H1 (cell line): ENCODE measurements around the gene CALR. TPM values are rescaled to one million over a fixed set of nuclear protein-coding genes. Genes with fewer than 3 reads are reported as not detected.

Experiments
- CTCF ChIA-PET: fragments of 300-600 bp; sonication (Branson Sonifier 250); formaldehyde crosslinking; loops from one replicate; lab custom pipeline; 2021; ENCODE audit not compliant: partially characterized antibody; lab: Charles Lee
- POLR2A ChIA-PET: fragments of 300-600 bp; sonication (Branson Sonifier 250); formaldehyde crosslinking; loops from one replicate; lab custom pipeline; 2021; ENCODE audit warnings: inconsistent platforms; ENCODE audit not compliant: partially characterized antibody; lab: Charles Lee
- DNase-seq, 2 experiments: peaks; one replicate each; pipeline versions ENCODE4 v3.0.0 to v3.0.0-alpha.2; 2010 to 2022; ENCODE audit warnings: low spot score in 2 of 2, low read depth in 1 of 2, mixed read lengths in 1 of 2
- FAIRE-seq: peaks from 2 replicates; lab custom pipeline; 2011; peaks lifted over from hg19 to GRCh38; lab: Jason Lieb, UNC
- H2AFZ ChIP-seq: 2 replicates; pipeline ENCODE4 v1.8.1; 2012; ENCODE audit warnings: low read length, inconsistent platforms
- H2AK5ac ChIP-seq: 2 replicates; pipeline ENCODE4 v1.6.1; 2013; ENCODE audit warnings: low read depth, low read length
- H2BK120ac ChIP-seq: replicated peaks from 2 replicates; pipeline ENCODE3; 2013; ENCODE audit warnings: low read depth, low read length, inconsistent platforms
- H2BK12ac ChIP-seq: 2 replicates; pipeline ENCODE4 v1.6.1; 2013; ENCODE audit warnings: low read depth, low read length
- H2BK15ac ChIP-seq: 2 replicates; pipeline ENCODE4 v1.6.1; 2013; ENCODE audit warnings: low read length
- H2BK20ac ChIP-seq: 2 replicates; pipeline ENCODE4 v1.6.1; 2013; ENCODE audit warnings: low read length
- H2BK5ac ChIP-seq: 2 replicates; pipeline ENCODE4 v1.6.1; 2013; ENCODE audit warnings: low read depth, low read length
- H3K14ac ChIP-seq: 2 replicates; pipeline ENCODE4 v1.6.1; 2013; ENCODE audit warnings: inconsistent platforms; ENCODE audit not compliant: insufficient read length
- H3K18ac ChIP-seq: 2 replicates; pipeline ENCODE4 v1.6.1; 2013; ENCODE audit warnings: low read length; ENCODE audit errors: extremely low read depth
- H3K23ac ChIP-seq: 2 replicates; pipeline ENCODE4 v1.6.1; 2013; ENCODE audit warnings: inconsistent platforms; ENCODE audit not compliant: insufficient read length
- H3K23me2 ChIP-seq: 2 replicates; pipeline ENCODE4 v1.6.1; 2013; ENCODE audit warnings: low read depth, low read length
- H3K27ac ChIP-seq: 2 replicates; pipeline ENCODE4 v1.6.1; 2011; ENCODE audit warnings: low read depth, low read length, inconsistent platforms
- H3K27me3 ChIP-seq, 4 experiments: replicated peaks in 1 of 4; 1 replicate in 1 of 4; 2 replicates in 3 of 4; pipeline versions ENCODE4 v1.6.1 to v1.8.1; 2011 to 2013; ENCODE audit warnings: low read length in 3 of 4, mild to moderate bottlenecking in 3 of 4, inconsistent platforms in 2 of 4, mixed read lengths in 2 of 4, moderate library complexity in 1 of 4; ENCODE audit not compliant: control insufficient read depth in 3 of 4, insufficient read depth in 3 of 4; ENCODE audit errors: extremely low read depth in 1 of 4
- H3K36me3 ChIP-seq, 4 experiments: 2 replicates each; pipeline versions ENCODE4 v1.6.1 to v1.8.1; 2011 to 2013; ENCODE audit warnings: mild to moderate bottlenecking in 4 of 4, low read length in 3 of 4, moderate library complexity in 2 of 4, control low read depth in 1 of 4, inconsistent platforms in 1 of 4; ENCODE audit not compliant: insufficient read depth in 4 of 4, control insufficient read depth in 2 of 4
- H3K4ac ChIP-seq: replicated peaks from 2 replicates; pipeline ENCODE3; 2013; ENCODE audit warnings: low read length, low read depth, mixed read lengths, inconsistent platforms; ENCODE audit not compliant: insufficient read length
- H3K4me1 ChIP-seq, 4 experiments: replicated peaks in 1 of 4; 1 replicate in 1 of 4; 2 replicates in 3 of 4; pipeline versions ENCODE4 v1.6.1 to v1.8.1; 2011 to 2013; ENCODE audit warnings: low read length in 3 of 4, inconsistent platforms in 2 of 4, mixed read lengths in 1 of 4; ENCODE audit not compliant: insufficient read depth in 4 of 4, control insufficient read depth in 3 of 4
- H3K4me2 ChIP-seq, 2 experiments: 2 replicates each; pipeline versions ENCODE4 v1.6.1 to v1.8.1; 2011 to 2013; ENCODE audit warnings: low read depth in 2 of 2, low read length in 2 of 2, control low read depth in 1 of 2, inconsistent platforms in 1 of 2, mild to moderate bottlenecking in 1 of 2; ENCODE audit not compliant: insufficient read depth in 1 of 2
- H3K4me3 ChIP-seq, 4 experiments: fragments of 200-600, 300-600 bp in 1 of 4; sonication (generic), shearing (Covaris generic), sonication (Bioruptor Twin) in 1 of 4; 2 replicates each; pipeline versions ENCODE4 v1.5.1 to v1.8.1; 2011 to 2016; ENCODE audit warnings: low read length in 4 of 4, low read depth in 3 of 4, control low read depth in 2 of 4, inconsistent platforms in 2 of 4, mild to moderate bottlenecking in 2 of 4, mixed read lengths in 1 of 4, moderate library complexity in 1 of 4; ENCODE audit not compliant: insufficient read depth in 2 of 4; ENCODE audit errors: extremely low read depth in 1 of 4
- H3K56ac ChIP-seq: replicated peaks from 2 replicates; pipeline ENCODE3; 2013; ENCODE audit warnings: low read depth, mild to moderate bottlenecking, mixed read lengths, low read length, inconsistent platforms; ENCODE audit not compliant: insufficient read length
- H3K79me1 ChIP-seq: 2 replicates; pipeline ENCODE4 v1.6.1; 2013; ENCODE audit warnings: low read depth, low read length, control low read depth
- H3K79me2 ChIP-seq, 2 experiments: 2 replicates each; pipeline versions ENCODE4 v1.6.1 to v1.8.1; 2012 to 2013; ENCODE audit warnings: low read length in 2 of 2, mild to moderate bottlenecking in 2 of 2, inconsistent platforms in 1 of 2; ENCODE audit not compliant: insufficient read depth in 2 of 2, control insufficient read depth in 1 of 2
- H3K9ac ChIP-seq, 4 experiments: replicated peaks in 1 of 4; 1 replicate in 1 of 4; 2 replicates in 3 of 4; pipeline versions ENCODE4 v1.6.1 to v1.8.1; 2011 to 2013; ENCODE audit warnings: low read depth in 3 of 4, low read length in 3 of 4, control low read depth in 2 of 4, mild to moderate bottlenecking in 2 of 4, moderate library complexity in 2 of 4, inconsistent platforms in 1 of 4; ENCODE audit errors: extremely low read depth in 1 of 4
- H3K9me3 ChIP-seq, 2 experiments: 2 replicates each; pipeline versions ENCODE4 v1.6.1 to v1.8.1; 2012 to 2013; ENCODE audit warnings: mild to moderate bottlenecking in 2 of 2, moderate library complexity in 2 of 2, control low read depth in 1 of 2, inconsistent platforms in 1 of 2, low read depth in 1 of 2, low read length in 1 of 2, mixed read lengths in 1 of 2; ENCODE audit not compliant: insufficient read depth in 2 of 2
- H4K20me1 ChIP-seq, 2 experiments: replicated peaks in 1 of 2; 2 replicates each; pipeline versions ENCODE3 to v1.8.1; 2011 to 2013; ENCODE audit warnings: inconsistent platforms in 2 of 2, low read length in 2 of 2, mild to moderate bottlenecking in 1 of 2; ENCODE audit not compliant: insufficient read depth in 2 of 2, control insufficient read depth in 1 of 2
- H4K5ac ChIP-seq: 2 replicates; pipeline ENCODE4 v1.6.1; 2013; ENCODE audit warnings: low read length, low read depth, mixed read lengths, inconsistent platforms; ENCODE audit not compliant: insufficient read length
- H4K8ac ChIP-seq: 2 replicates; pipeline ENCODE4 v1.8.0; 2013; ENCODE audit warnings: mild to moderate bottlenecking, moderate library complexity, low read length, inconsistent platforms; ENCODE audit not compliant: insufficient read depth; ENCODE audit errors: extremely low read depth
- H4K91ac ChIP-seq: replicated peaks from 2 replicates; pipeline ENCODE3; 2013; ENCODE audit warnings: low read length, mixed read lengths, inconsistent platforms; ENCODE audit not compliant: insufficient read length
- CREB1 ChIP-seq: IDR thresholded peaks from 2 replicates; pipeline ENCODE4 v1.6.1; 2012; ENCODE audit warnings: inconsistent platforms
- RAD21 ChIP-seq, 2 experiments: IDR thresholded peaks in 1 of 2; conservative IDR thresholded peaks in 1 of 2; 2 replicates each; pipeline ENCODE4 v1.6.1; 2011; ENCODE audit warnings: low read depth in 2 of 2, low read length in 2 of 2, improper control_type of control experiment in 1 of 2, inconsistent platforms in 1 of 2, mild to moderate bottlenecking in 1 of 2, moderate library complexity in 1 of 2
- RXRA ChIP-seq: IDR thresholded peaks from 2 replicates; pipeline ENCODE4 v1.6.1; 2011; ENCODE audit warnings: low read depth, mild to moderate bottlenecking, low read length, moderate library complexity; ENCODE audit not compliant: insufficient read depth
- SAP30 ChIP-seq: fragments of 300-600 bp; sonication (generic); IDR thresholded peaks from 2 replicates; pipeline ENCODE4 v1.7.1; 2012; ENCODE audit warnings: low read length, moderate library complexity, mild to moderate bottlenecking, inconsistent platforms; ENCODE audit not compliant: insufficient read depth, insufficient replicate concordance
- whole genome bisulfite sequencing, 2 experiments: shearing (Covaris generic) in 1 of 2; methylation state at CpG; one replicate each; pipeline versions ENCODE4 v1.1.6 to v1.1.7; 2013 to 2015; ENCODE audit warnings: low lambda C conversion rate in 2 of 2, mixed read lengths in 2 of 2, inconsistent platforms in 1 of 2, low coverage in 1 of 2, missing lambda C conversion rate in 1 of 2; ENCODE audit not compliant: insufficient replicate concordance in 2 of 2, insufficient coverage in 1 of 2, insufficient read length in 1 of 2; ENCODE audit errors: extremely low coverage in 1 of 2, missing lambda C conversion rate in 1 of 2; 5-methylcytosine and 5-hydroxymethylcytosine counted together
- polyA plus RNA-seq, 7 experiments: library from polyadenylated mRNA; depleted of rRNA in 3 of 7; stranded (reverse) in 5 of 7; unstranded in 2 of 7; fragments of >200 nt in 5 of 7; fragments of 200-250 nt in 2 of 7; gene quantifications; 1 replicate in 5 of 7; 2 replicates in 1 of 7; 4 replicates in 1 of 7; pipeline versions ENCODE4 v1.2.1 to v1.2.3, GENCODE V29; 2011 to 2013; ENCODE audit warnings: missing spikeins in 2 of 7, mixed read lengths in 2 of 7
- total RNA-seq: library from RNA; stranded (reverse); fragmentation: NEBNext Ultra II Directional; extraction: Animal tissue kit (Norgen Biotek cat#: 25700); gene quantifications from 2 replicates; pipeline ENCODE4 v1.2.1, GENCODE V29; 2021

Gene CALR
- total and polyA plus RNA-seq, 2 of the 8 experiments (the other 6 are each of a cell fraction or from before 2014, with no cell fraction given): 591 to 1,155 TPM

DNA sequence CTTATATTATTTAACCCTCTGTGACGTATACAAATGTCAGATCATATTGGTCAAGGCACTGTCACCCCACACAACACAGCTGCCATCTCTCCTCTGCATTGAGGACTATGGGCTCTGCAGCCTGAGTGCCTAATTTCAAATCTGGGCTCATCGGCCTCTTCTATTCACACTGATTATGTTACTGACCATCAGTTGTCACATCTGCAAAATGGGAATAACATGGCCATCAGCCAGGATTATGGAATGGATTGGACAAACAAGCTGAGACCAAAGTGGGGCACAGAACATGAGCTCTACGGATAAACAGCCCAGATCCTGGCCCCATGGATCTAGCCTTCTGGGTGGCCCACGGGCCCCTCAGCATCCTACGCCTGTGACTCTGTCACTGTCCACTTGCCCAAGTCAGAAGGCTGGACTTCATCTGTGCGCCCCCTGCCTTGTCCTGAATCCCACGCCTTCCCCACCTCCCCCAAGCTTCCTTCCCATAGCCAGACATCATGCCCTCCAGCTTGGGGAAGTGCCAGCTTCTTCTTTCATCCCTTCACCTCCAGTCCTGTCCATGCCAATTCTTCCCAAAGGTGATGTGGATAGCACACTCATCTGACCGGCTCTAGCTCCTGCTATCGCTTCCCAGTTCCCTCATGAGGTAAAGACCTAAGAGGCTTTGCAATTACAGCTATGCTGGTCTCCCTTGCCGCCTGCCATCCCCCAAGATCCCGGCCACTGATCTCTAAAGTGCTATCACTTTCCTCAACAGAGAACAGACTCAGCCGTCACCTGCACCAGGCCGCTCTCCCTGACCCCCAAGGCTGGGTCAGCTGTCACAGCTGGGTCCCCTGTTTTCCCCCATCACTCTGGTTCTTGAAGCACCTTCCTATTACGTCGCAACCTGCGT, 5.8 kb upstream of the CALR start:
- no peaks in the 10 kb centered on the region for H3K9me3 ChIP-seq
- no peak overlapping the region for H2AFZ ChIP-seq
- peaks cover 12% of the 10 kb centered on the region for H3K79me1 ChIP-seq
- 38% methylated on average over 16 of the region's 16 CpGs; no CpG with 5 or more reads in 1 of the 2 experiments for WGBS, 2 experiments
- ChIA-PET CTCF (interaction anchor here (0.5 to 1.8 kb wide), 11 partner anchors 9 to 323 kb away, joined by 3 to 6 read pairs (median 3); no protein-coding TSS in a partner anchor), POLR2A (interaction anchor here (0.7 to 7.4 kb wide), 28 partner anchors 9 to 840 kb away, joined by 3 to 58 read pairs (median 3); partner anchors contain the start of genes GADD45GIP1, GCDH, KLF1 and RAD23A)
- no peak overlapping the region for H2BK20ac ChIP-seq
- H3K56ac ChIP-seq: no peak overlapping the region
- no peak overlapping the region for H2BK15ac ChIP-seq
- H3K4ac ChIP-seq: no peak overlapping the region
- peaks cover 13 to 33% (median 20%) of the 10 kb centered on the region in 4 experiments for H3K36me3 ChIP-seq
- peak overlapping the region; percentile 54 for H4K8ac ChIP-seq
- H2AK5ac ChIP-seq: peak overlapping the region; percentile 17; the same call in 1 of the 2 replicates
- peaks cover 0 to 13% (median 7%) of the 10 kb centered on the region in 4 experiments; a peak in 4 of 7 replicates for H3K4me1 ChIP-seq
- 0 out of 2 replicates have a peak overlapping the region, but pooled peaks have one; percentile 65 for H3K18ac ChIP-seq
- no peak overlapping the region for H3K14ac ChIP-seq
- peak overlapping the region; percentile 5 for H4K91ac ChIP-seq
- TF ChIP-seq SAP30: peak; percentile 50
- TF ChIP-seq CREB1: no peak
- TF ChIP-seq RXRA: no peak
- TF ChIP-seq RAD21 (IDR thresholded peaks at IDR 0.05 in 1 of 2, conservative IDR thresholded peaks at IDR 0.05 in 1 of 2; ENCODE audit: low read depth in 2 of 2, low read length in 2 of 2): no peak
- H2BK120ac ChIP-seq: no peak overlapping the region
- H3K79me2 ChIP-seq: peaks cover 10 to 27% of the 10 kb centered on the region in 2 experiments
- no peak overlapping the region for H3K23ac ChIP-seq
- H3K23me2 ChIP-seq: peaks cover 8% of the 10 kb centered on the region; the same call in 1 of the 2 replicates
- no peak overlapping the region for H4K5ac ChIP-seq
- H3K9ac ChIP-seq: peak overlapping the region; percentile 83 to 90 (median 87)
- peaks cover 3 to 8% of the 10 kb centered on the region in 2 experiments for H4K20me1 ChIP-seq
- DNase-seq: no peak
- peak overlapping the region; percentile 88 to 94 for H3K4me2 ChIP-seq
- H3K4me3 ChIP-seq: peak overlapping the region; percentile 80 to 100 (median 97)
- H2BK5ac ChIP-seq: peak overlapping the region; percentile 91
- H3K27me3 ChIP-seq: no peaks in the 10 kb centered on the region
- FAIRE-seq: no peak
- H3K27ac ChIP-seq: peak overlapping the region; percentile 51
- no peak overlapping the region for H2BK12ac ChIP-seq
